Activated T-cell treated with anti-CD3 and anti-CD28 coated beads for 1 hour (primary cell): ENCODE data around the gene P2RY12.

Source experiments
- DNase-seq: peaks from one replicate; pipeline ENCODE4 v3.0.0-alpha.2; 2020; ENCODE audit warnings: low read depth

The P2RY12 gene

DNA sequence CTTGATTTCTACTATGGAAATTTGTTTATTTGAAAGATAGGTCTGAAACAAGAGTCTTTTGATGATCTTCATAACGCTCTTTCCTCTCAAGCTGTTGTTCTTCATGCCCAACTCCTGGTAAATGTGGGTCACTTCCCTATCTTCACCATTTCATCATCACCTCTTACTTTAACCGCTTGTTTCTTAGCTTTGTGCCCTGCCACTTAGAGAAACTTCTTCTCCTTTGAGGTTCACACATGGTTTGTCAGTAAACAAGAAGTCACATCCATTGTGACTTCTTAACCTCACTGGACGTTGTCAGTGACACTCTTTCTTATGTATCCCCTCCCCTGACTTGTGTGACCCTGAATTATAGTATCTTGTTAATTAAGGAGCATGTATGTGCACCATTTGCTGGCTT lies 38.3 kb downstream of the P2RY12 start:
- no peak for DNase-seq

DNA sequence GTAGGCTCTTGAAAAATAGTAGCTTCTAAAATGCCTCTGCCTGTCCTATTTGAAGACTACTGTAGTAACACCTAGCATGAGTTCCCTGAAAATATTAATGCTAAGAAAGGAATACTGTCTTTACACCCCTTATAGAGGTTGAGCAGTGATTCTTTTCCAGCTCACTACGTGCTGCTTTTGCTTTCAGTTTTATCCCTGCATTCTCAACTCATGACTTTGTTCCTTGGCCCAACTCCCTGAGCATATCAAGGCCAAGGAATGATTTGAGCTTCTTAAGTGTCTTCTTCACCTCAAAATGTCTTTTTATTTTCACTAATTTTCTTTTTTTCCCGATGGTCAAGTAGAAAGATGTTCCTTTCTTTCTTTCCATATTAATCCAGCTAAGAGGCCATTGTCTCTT lies 38.7 kb downstream of the P2RY12 start:
- no peak for DNase-seq

GRCh38 chr3:151331696-151332095 lies 52.9 kb downstream of the P2RY12 start:
- no peak for DNase-seq

DNA sequence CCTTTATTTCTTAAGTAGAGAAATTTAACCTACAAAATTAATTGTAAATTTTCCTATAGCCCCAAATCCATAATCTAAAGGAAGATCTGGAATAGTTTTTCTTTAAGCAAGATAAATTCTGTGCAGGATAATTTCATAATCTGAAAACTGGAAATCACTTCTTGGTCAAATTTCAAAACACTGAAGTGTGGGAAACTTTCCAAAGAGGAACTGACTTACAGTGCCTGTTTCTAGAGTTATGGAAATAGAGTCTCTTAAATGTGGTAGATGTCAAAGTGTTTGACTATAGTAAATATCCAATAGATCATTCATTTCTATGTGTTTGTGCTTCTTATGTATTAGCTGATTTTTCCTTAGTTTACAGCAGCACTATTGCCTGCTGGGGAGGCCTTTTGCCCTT lies 53.7 kb downstream of the P2RY12 start:
- no peak for DNase-seq

DNA sequence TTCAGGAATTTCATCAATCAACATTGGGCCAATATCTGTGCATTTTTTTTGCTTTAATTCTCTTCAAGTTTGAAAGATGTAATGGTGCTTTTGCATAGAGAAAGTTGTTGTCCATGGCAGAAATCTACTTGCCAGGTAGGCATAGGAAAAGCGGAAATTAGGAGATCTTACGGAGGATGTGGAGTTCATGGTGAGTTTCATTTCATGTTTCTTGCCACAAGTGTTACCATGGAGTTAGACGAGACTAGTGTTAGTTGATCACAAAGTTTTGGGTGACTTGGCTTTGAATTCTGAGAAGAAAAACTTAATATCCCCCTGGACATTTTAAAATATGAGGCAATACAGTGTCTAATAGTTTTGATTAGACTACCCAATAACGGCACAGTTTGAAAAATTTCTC lies 54.2 kb downstream of the P2RY12 start:
- no peak for DNase-seq

DNA sequence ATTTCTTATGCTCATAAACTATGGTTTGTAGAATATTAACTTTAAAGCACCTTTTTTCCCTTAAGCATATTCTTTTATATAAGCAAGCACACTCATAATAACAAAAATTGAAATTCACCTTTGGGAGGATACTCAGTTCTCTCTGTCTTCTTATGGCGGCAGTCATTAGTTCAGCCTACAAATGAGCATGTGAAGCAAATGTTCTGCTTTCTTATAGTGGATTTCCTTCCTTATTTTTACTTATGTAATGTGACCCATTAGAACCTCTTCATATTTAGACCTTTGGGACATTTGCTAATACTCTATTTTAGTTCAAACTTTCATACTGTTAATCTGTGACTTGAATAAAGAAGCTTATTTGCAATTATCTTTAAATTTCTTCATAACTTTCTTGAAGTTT lies 55.2 kb downstream of the P2RY12 start, which contains the start of gene P2RY13:
P2RY13 (minus strand) TSS at position 187 of the 400 bp plus-strand sequence; CDS start at position 166, 21 bp downstream.
- DNase-seq, result no peak

- no peak for DNase-seq
Measured at GRCh38 chr3:151328298-151328995, 56.1 kb downstream of the P2RY12 start.

GRCh38 chr3:151327571-151328198 lies 56.9 kb downstream of the P2RY12 start:
- DNase-seq, result no peak

DNA sequence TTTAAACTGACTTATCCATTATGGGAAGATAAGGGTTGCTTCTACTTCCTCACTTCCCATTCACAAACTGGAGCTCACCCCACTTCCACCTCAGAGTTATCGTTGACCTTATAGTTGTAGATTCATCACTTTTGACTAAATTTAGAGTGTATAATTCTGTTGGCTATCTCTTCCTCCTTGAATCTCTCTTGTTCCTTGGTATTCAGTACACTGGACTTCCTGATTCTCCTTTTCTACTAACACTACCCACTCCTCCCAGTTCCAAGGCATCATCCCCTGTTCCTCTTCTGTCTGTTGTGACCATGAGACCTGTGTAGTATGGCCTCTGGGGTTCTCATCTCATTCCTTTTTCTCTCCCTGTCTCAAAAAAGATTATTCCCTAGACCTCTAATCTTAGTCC lies 62.0 kb downstream of the P2RY12 start:
- no peak for DNase-seq

DNA sequence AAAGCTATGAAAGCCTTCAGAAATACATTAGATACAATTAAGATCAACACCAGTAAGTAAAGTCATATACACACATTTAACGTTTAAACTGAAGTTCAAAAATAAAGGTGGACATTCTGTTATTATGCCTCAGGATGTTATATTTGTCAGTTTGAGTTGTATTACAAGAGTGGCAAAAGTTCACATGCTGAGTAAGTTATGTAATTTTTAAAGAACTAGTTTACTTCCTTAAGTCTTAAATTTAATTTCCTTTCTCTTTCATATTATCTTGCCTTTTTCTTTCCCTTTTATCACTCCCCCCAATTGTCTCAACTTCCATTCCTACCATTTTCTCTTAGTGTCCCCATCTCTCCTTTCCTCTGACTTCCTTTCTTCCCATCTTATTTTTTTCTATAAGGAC lies 63.0 kb downstream of the P2RY12 start:
- DNase-seq, result no peak

DNA sequence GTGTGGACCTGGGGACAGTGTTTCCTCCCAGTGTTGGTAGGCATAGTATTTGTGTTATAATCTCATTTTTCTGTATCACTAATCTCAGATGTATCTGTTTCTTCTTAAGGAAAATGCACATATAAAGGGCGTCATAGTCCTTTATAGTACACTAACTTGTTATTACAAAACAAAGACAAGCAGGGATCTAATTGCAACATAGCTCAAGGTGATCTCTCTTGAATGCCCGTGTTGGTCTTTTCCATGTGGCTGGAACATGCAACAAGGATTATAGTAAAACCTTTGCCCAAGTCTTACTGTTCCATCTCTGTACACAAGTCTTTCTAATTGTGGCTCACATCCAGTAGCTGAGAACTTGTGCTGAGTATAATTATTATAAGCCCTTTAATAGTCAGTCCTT lies 64.4 kb downstream of the P2RY12 start:
- no peak for DNase-seq

DNA sequence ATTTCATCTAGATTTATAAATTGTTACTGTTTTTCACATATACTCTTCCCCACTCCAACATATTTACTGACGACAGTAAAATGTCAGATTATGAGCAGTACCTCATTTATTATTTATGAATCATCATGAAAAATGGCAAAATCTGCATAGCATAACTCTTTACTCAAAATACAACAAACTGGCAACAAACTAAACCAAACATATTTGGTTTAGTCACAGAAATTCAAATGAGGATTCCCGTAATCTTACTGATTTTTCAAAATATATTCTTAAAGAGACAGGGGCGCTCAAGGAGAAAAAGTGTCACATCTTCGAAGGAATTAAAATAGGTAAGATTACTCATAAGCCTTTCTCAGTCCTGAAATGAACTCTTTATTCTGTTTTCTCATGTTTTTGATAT lies 64.9 kb downstream of the P2RY12 start:
- no peak for DNase-seq

- DNase-seq, result no peak
Measured at GRCh38 chr3:151318991-151319390, 65.6 kb downstream of the P2RY12 start.

GRCh38 chr3:151318313-151318712 lies 66.2 kb downstream of the P2RY12 start:
- DNase-seq, result no peak

GRCh38 chr3:151316267-151316991 lies 68.1 kb downstream of the P2RY12 start, which contains the start of gene GPR87:
GPR87 (minus strand) TSS chr3:151316820; CDS start chr3:151300100, 16,720 bp downstream.
- DNase-seq, result no peak

GRCh38 chr3:151315846-151316245 lies 68.7 kb downstream of the P2RY12 start:
- DNase-seq, result no peak

DNA sequence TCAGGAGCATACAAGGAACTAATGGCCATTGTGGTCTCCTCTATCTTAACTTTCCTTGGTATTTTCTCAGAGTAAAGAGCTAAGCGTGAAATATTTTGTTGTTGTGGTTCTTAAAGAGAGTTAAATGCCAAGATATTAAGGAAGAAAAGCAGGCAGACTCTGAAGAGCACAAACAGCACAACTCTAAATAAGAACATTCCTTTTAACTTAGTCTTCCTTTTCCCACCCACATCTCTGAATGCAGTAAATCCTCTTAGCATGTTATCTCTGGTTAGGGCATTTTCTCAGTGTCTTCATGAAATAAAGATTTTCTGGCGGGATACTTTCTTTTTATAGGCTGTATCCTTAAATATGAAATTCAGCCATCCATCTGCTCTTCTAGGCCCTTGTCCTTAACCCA lies 69.4 kb downstream of the P2RY12 start:
- no peak for DNase-seq

GRCh38 chr3:151314593-151314992 lies 70.0 kb downstream of the P2RY12 start:
- DNase-seq, result no peak

DNA sequence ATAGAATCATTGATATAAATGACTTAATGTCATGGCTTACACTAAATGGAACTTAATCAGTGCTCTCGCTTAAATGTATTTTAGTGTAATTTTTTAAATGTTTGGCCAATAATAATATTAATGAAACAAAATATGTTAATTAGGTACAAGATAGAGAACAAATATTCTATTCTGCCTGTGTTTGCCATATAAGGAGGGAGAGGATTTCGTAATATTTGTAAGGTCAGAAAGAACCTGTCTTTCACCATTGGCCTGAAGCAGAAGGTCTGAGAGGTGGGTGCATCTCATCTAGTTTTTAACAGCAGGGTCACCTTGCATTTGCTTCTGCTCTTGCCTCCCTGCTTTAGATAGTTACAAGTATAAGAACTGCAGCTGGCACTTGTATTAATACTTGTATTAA lies 70.4 kb downstream of the P2RY12 start:
- DNase-seq, result no peak

DNA sequence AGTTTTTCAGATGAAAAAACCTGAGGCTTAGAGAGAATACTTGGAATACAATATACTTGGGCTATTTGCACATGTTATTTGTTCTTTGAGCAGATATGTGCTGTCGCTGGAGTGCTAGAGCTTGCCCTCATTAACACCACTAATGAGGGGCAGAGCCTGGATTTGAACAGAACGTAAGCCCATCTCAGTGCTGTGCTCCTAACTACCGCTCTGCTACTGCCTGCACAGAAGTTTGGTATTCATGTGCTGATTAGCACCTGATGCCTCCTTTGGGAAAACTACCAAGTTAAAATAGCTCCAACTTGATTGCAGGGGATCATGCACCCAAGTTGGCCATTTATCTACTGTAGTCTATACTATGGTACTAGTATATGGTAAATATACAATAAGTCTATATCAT lies 71.6 kb downstream of the P2RY12 start:
- DNase-seq, result no peak

GRCh38 chr3:151309566-151309965 lies 75.0 kb downstream of the P2RY12 start:
- DNase-seq, result no peak

DNA sequence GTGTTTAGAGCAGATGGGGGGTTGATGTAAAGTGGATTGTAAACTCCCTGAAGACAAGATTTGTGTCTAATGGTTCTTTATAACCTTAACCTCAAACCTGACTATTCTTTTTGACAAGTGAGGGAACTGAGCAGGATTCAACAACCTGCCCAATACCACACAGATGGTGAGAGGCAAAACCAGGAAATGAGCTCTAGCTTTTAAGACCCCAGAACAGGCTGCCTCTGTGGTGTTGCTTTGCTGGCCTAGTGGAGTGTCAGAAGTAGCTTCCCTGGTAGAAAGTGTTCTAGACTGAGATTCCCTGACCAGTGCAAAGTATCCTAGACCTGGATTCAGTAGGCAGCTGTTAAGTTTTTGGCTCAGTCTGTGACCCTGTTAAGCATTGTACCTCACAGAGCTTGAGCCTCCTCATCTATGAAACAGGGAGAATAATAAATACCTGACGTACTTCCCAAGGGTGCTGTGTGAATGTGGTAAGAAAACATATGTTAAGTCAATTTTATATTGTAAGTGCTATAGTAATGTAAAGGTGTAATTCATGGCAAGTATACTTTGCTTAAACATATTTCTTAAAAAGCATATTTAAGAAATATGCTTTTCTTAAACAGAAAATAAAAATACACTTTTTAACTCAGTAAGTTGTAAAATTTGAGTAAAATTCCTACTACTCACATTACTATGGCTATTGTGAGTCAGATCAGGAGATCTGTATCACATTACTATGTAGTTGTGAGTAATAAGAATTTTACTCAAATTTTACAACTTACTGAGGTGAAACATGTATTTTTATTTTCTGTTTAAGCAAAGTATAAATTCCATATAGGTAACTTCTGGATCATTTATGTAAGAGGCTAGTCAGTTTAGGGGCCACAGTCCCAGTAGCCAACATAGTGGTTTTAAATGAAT lies 76.7 kb downstream of the P2RY12 start:
- DNase-seq, result no peak
